GM18867 (cell line): ENCODE results near the gene FOXP1.
A peak's percentile ranks its signal among the peaks of the same experiment; 100 is the strongest.

Experiments
- ATAC-seq: cut with Tn5 transposase; IDR thresholded peaks from one replicate; pipeline ENCODE4 v1.9.1; 2021; ENCODE audit warnings: mild to moderate bottlenecking, moderate library complexity; ENCODE audit not compliant: unreplicated experiment

The FOXP1 gene

GRCh38 chr3:71228156-71228866 lies 355.2 kb downstream of the FOXP1 start:
- no peak for ATAC-seq

GRCh38 chr3:71227270-71227661 lies 356.3 kb downstream of the FOXP1 start:
- peak; percentile 2 for ATAC-seq

- peak; percentile 92 for ATAC-seq
Observed at GRCh38 chr3:71226565-71227269, 356.8 kb downstream of the FOXP1 start.

- ATAC-seq = peak; percentile 6
Observed at GRCh38 chr3:71225951-71226564, 357.5 kb downstream of the FOXP1 start.

- ATAC-seq = no peak
Observed at GRCh38 chr3:71225002-71225684, 358.4 kb downstream of the FOXP1 start.

GRCh38 chr3:71219744-71220638 lies 363.5 kb downstream of the FOXP1 start:
- ATAC-seq = peak; percentile 99

- ATAC-seq = no peak
Observed at GRCh38 chr3:71218508-71218907, 365.0 kb downstream of the FOXP1 start.

GRCh38 chr3:71217640-71218222 lies 365.8 kb downstream of the FOXP1 start:
- no peak for ATAC-seq

GRCh38 chr3:71215351-71215750 lies 368.2 kb downstream of the FOXP1 start:
- ATAC-seq = no peak

GRCh38 chr3:71214797-71215196 lies 368.7 kb downstream of the FOXP1 start:
- ATAC-seq = no peak

- no peak for ATAC-seq
Observed at GRCh38 chr3:71214016-71214415, 369.5 kb downstream of the FOXP1 start.

GRCh38 chr3:71211083-71211482 lies 372.4 kb downstream of the FOXP1 start:
- no peak for ATAC-seq

GRCh38 chr3:71210257-71211007 lies 373.1 kb downstream of the FOXP1 start:
- no peak for ATAC-seq

GRCh38 chr3:71208211-71209095 lies 375.1 kb downstream of the FOXP1 start:
- no peak for ATAC-seq

- no peak for ATAC-seq
Observed at GRCh38 chr3:71207632-71208031, 375.9 kb downstream of the FOXP1 start.

- no peak for ATAC-seq
Observed at GRCh38 chr3:71206305-71207165, 377.0 kb downstream of the FOXP1 start.

GRCh38 chr3:71203727-71204488 lies 379.6 kb downstream of the FOXP1 start:
- ATAC-seq = no peak
